K562 (cell line): ENCODE results near the gene ACLY. TPM values are rescaled to one million over a fixed set of nuclear protein-coding genes. Genes with fewer than 3 reads are reported as not detected.

ENCODE experiments used
- ARID1B ChIP-seq: fragments of 450-650 bp; IDR thresholded peaks from 2 replicates; pipeline ENCODE4 v1.6.1; 2016; ENCODE audit warnings: antibody characterized with exemption, mild to moderate bottlenecking, inconsistent platforms
- EGR1 ChIP-seq: fragments of 450-650 bp; conservative IDR thresholded peaks from 2 replicates; pipeline ENCODE4 v1.6.1; 2017; ENCODE audit warnings: mild to moderate bottlenecking
- ESRRB ChIP-seq: fragments of 250-450 bp; sonication (Bioruptor Pico); IDR thresholded peaks from 2 replicates; pipeline ENCODE4 v1.5.0; 2020; ENCODE audit warnings: mild to moderate bottlenecking, moderate library complexity, borderline replicate concordance
- FOXP1 ChIP-seq: sonication (generic); formaldehyde crosslinking; IDR thresholded peaks from 2 replicates; pipeline ENCODE4 v1.8.0; 2022; ENCODE audit warnings: mild to moderate bottlenecking, missing genetic modification reagents
- GABPB1 ChIP-seq: sonication (generic); formaldehyde crosslinking; IDR thresholded peaks from 2 replicates; pipeline ENCODE4 v1.8.0; 2022; ENCODE audit warnings: mild to moderate bottlenecking, missing genetic modification reagents
- HDGF ChIP-seq: fragments of 450-650 bp; IDR thresholded peaks from 2 replicates; pipeline ENCODE4 v1.6.1; 2016
- HOXB6 ChIP-seq: fragments of 250-450 bp; sonication (Bioruptor Pico); IDR thresholded peaks from 2 replicates; pipeline ENCODE4 v1.5.1; 2022; ENCODE audit warnings: mild to moderate bottlenecking, borderline replicate concordance
- IRF2 ChIP-seq: sonication (generic); formaldehyde crosslinking; IDR thresholded peaks from 2 replicates; pipeline ENCODE4 v1.8.1; 2022; ENCODE audit warnings: mild to moderate bottlenecking, missing genetic modification reagents
- KDM5B ChIP-seq: fragments of 200-600 bp; sonication (generic); IDR thresholded peaks from 2 replicates; pipeline ENCODE4 v1.6.1; 2012; ENCODE audit warnings: low read depth, mild to moderate bottlenecking, moderate library complexity, low read length, control low read depth, inconsistent platforms; ENCODE audit not compliant: insufficient replicate concordance
- NFIC ChIP-seq: fragments of 450-650 bp; IDR thresholded peaks from 2 replicates; pipeline ENCODE4 v1.6.1; 2017; ENCODE audit warnings: mild to moderate bottlenecking, inconsistent platforms
- POLR2G ChIP-seq: fragments of 200-400 bp; formaldehyde crosslinking; IDR thresholded peaks from 2 replicates; pipeline ENCODE4 v1.6.1; 2017; ENCODE audit warnings: low read depth, mild to moderate bottlenecking, antibody characterized with exemption, low read length, moderate library complexity
- TCF3 ChIP-seq: sonication (generic); formaldehyde crosslinking; IDR thresholded peaks from 2 replicates; pipeline ENCODE4 v1.4.0; 2020; ENCODE audit warnings: mild to moderate bottlenecking, missing genetic modification reagents
- TFAM ChIP-seq: fragments of 250-450 bp; sonication (Bioruptor Pico); conservative IDR thresholded peaks from 2 replicates; pipeline ENCODE4 v1.5.0; 2021; ENCODE audit warnings: mild to moderate bottlenecking, moderate library complexity
- WHSC1 ChIP-seq: IDR thresholded peaks from one replicate; pipeline ENCODE4 v1.6.1; 2012; ENCODE audit warnings: low read length, control low read depth, inconsistent platforms
- ZKSCAN3 ChIP-seq: fragments of 250-450 bp; sonication (Bioruptor Pico); IDR thresholded peaks from 2 replicates; pipeline ENCODE4 v1.4.0; 2020
- ZNF134 ChIP-seq: fragments of 250-450 bp; sonication (Bioruptor Pico); conservative IDR thresholded peaks from 2 replicates; pipeline ENCODE4 v1.4.0; 2020
- ZNF224 ChIP-seq: sonication (generic); formaldehyde crosslinking; IDR thresholded peaks from 2 replicates; pipeline ENCODE4 v1.8.0; 2022; ENCODE audit warnings: mild to moderate bottlenecking, missing genetic modification reagents
- ZNF778 ChIP-seq: fragments of 450-650 bp; formaldehyde crosslinking; IDR thresholded peaks from 2 replicates; pipeline ENCODE4 v1.4.0; 2020; ENCODE audit warnings: mild to moderate bottlenecking, moderate library complexity
- ZSCAN32 ChIP-seq: fragments of 450-650 bp; formaldehyde crosslinking; IDR thresholded peaks from 2 replicates; pipeline ENCODE4 v1.4.0; 2020; ENCODE audit warnings: mild to moderate bottlenecking, moderate library complexity
- polyA plus RNA-seq, 8 experiments: library from polyadenylated mRNA; depleted of rRNA in 4 of 8; stranded (reverse) in 5 of 8; unstranded in 3 of 8; fragments of >200 nt; fragmentation: Nextera tagmentation in 2 of 8; fragmentation: Illumina TruSeq in 1 of 8; extraction: Ambion mirVana in 2 of 8; extraction: Trizol in 1 of 8; gene quantifications; 2 replicates each; pipeline versions ENCODE4 v1.2.1 to v1.2.3, GENCODE V29; 2011 to 2014; ENCODE audit warnings: inconsistent platforms in 1 of 8, missing spikeins in 1 of 8
- total RNA-seq, 7 experiments: library from RNA; depleted of rRNA in 6 of 7; stranded (reverse); fragments of >200 nt in 6 of 7; fragmentation: Illumina TruSeq in 2 of 7; extraction: Trizol in 2 of 7; gene quantifications; 2 replicates each; pipeline versions ENCODE4 v1.2.1 to v1.2.3, GENCODE V29; 2011 to 2021; ENCODE audit warnings: low replicate concordance in 1 of 7
- TF ChIP-seq, protein P1 (sequence below): sonication (generic); formaldehyde crosslinking; IDR thresholded peaks from 2 replicates; pipeline ENCODE4 v1.8.0; 2022; ENCODE audit warnings: missing genetic modification reagents, mild to moderate bottlenecking, borderline replicate concordance
- TF ChIP-seq, protein P2 (sequence below): fragments of 250-450 bp; sonication (Bioruptor Pico); IDR thresholded peaks from 2 replicates; pipeline ENCODE4 v1.5.0; 2021
- TF ChIP-seq, protein P3 (sequence below), 2 experiments: fragments of 450-650 bp in 1 of 2; sonication (generic) in 1 of 2; formaldehyde crosslinking; conservative IDR thresholded peaks; 2 replicates each; pipeline versions ENCODE4 v1.4.0 to v1.8.1; 2020 to 2022; ENCODE audit warnings: mild to moderate bottlenecking in 1 of 2, missing genetic modification reagents in 1 of 2
- TF ChIP-seq, protein P4 (sequence below), 3 experiments: IDR thresholded peaks in 2 of 3; conservative IDR thresholded peaks in 1 of 3; 2 replicates each; pipeline ENCODE4 v1.5.1; 2011 to 2012; ENCODE audit warnings: low read length in 3 of 3, mild to moderate bottlenecking in 3 of 3, control low read depth in 2 of 3, improper control_type of control experiment in 1 of 3, inconsistent platforms in 1 of 3, low read depth in 1 of 3, mixed read lengths in 1 of 3, moderate library complexity in 1 of 3; ENCODE audit not compliant: insufficient read depth in 2 of 3

Gene ACLY
- total and polyA plus RNA-seq, 9 of the 15 experiments (the other 6 are each of a cell fraction or from before 2014, with no cell fraction given) = 42.9 to 280 (median 125) TPM

DNA sequence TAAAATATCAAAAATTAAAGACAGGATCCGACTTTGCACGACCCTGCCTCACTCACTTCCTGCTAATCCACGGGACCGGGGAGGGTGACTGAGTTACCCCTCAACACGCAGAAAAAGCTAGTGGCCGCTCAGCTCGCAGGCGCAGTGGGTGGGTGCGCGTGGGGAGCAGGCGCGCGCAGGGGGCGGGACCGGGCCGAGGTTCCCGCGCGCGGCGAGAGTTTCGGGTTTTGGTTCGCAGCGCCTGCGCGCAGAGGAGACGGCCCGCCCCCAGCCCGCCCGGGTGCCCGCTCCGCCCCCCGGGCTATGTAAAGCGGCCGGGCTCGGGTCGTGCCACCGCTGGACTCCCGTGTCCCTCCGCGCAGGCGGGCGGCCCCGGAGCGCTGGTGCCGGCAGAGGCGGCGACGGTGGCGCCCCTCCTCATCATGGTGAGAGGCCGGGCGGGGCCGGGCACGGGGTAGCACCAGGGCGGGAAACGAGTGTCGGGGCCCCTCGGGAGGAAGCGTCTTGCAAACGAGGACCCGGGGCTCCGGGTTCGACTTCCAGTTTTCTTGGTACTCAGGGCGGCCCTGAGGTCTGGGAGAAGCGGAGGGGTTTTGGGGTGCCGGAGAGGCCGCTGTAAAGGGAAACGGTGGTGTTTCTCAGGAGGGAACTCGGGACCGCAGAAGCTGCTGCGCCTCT, 47.9 kb upstream of the ACLY start, which contains the start of gene CNP (continued):
- TF ChIP-seq, protein P1, sequence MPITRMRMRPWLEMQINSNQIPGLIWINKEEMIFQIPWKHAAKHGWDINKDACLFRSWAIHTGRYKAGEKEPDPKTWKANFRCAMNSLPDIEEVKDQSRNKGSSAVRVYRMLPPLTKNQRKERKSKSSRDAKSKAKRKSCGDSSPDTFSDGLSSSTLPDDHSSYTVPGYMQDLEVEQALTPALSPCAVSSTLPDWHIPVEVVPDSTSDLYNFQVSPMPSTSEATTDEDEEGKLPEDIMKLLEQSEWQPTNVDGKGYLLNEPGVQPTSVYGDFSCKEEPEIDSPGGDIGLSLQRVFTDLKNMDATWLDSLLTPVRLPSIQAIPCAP = no peak
- TF ChIP-seq POLR2G = peak; percentile 94
- TF ChIP-seq ARID1B = no peak
- TF ChIP-seq ZNF134 = no peak
- peak; percentile 25 for TF ChIP-seq NFIC
- peak; percentile 48 for TF ChIP-seq KDM5B
- TF ChIP-seq, protein P2, sequence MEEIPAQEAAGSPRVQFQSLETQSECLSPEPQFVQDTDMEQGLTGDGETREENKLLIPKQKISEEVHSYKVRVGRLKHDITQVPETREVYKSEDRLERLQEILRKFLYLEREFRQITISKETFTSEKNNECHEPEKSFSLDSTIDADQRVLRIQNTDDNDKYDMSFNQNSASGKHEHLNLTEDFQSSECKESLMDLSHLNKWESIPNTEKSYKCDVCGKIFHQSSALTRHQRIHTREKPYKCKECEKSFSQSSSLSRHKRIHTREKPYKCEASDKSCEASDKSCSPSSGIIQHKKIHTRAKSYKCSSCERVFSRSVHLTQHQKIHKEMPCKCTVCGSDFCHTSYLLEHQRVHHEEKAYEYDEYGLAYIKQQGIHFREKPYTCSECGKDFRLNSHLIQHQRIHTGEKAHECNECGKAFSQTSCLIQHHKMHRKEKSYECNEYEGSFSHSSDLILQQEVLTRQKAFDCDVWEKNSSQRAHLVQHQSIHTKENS = no peak
- TF ChIP-seq ZNF778 (CRISPR knock-in tag) = no peak
- TF ChIP-seq ZKSCAN3 (CRISPR knock-in tag) = no peak
- no peak for TF ChIP-seq TFAM
- TF ChIP-seq ESRRB (CRISPR knock-in tag) = no peak
- no peak for TF ChIP-seq HDGF
- TF ChIP-seq ZNF224 (CRISPR knock-in tag) = no peak
- TF ChIP-seq HOXB6 (CRISPR knock-in tag) = no peak
- TF ChIP-seq GABPB1 (CRISPR knock-in tag) = no peak
- no peak; the same call in 1 of the 2 replicates for TF ChIP-seq FOXP1 (CRISPR knock-in tag)
- no peak for TF ChIP-seq IRF2 (CRISPR knock-in tag)
- no peak for TF ChIP-seq ZSCAN32 (CRISPR knock-in tag)
- TF ChIP-seq WHSC1 = no peak
- TF ChIP-seq, protein P3, sequence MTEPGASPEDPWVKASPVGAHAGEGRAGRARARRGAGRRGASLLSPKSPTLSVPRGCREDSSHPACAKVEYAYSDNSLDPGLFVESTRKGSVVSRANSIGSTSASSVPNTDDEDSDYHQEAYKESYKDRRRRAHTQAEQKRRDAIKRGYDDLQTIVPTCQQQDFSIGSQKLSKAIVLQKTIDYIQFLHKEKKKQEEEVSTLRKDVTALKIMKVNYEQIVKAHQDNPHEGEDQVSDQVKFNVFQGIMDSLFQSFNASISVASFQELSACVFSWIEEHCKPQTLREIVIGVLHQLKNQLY (CRISPR knock-in tag; conservative IDR thresholded peaks at IDR 0.05) = no peak
- peak; percentile 60 for TF ChIP-seq EGR1
- no peak for TF ChIP-seq TCF3 (CRISPR knock-in tag)
- TF ChIP-seq, protein P4, sequence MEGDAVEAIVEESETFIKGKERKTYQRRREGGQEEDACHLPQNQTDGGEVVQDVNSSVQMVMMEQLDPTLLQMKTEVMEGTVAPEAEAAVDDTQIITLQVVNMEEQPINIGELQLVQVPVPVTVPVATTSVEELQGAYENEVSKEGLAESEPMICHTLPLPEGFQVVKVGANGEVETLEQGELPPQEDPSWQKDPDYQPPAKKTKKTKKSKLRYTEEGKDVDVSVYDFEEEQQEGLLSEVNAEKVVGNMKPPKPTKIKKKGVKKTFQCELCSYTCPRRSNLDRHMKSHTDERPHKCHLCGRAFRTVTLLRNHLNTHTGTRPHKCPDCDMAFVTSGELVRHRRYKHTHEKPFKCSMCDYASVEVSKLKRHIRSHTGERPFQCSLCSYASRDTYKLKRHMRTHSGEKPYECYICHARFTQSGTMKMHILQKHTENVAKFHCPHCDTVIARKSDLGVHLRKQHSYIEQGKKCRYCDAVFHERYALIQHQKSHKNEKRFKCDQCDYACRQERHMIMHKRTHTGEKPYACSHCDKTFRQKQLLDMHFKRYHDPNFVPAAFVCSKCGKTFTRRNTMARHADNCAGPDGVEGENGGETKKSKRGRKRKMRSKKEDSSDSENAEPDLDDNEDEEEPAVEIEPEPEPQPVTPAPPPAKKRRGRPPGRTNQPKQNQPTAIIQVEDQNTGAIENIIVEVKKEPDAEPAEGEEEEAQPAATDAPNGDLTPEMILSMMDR (IDR thresholded peaks at IDR 0.05 in 2 of 3, conservative IDR thresholded peaks at IDR 0.05 in 1 of 3; ENCODE audit: insufficient read depth in 2 of 3, low read depth in 1 of 3, low read length in 3 of 3) = 0 out of 6 replicates have a peak, but pooled peaks of 1 of the 3 experiments have one; percentile 2
